GM12873 (cell line): Measurements from ENCODE around the gene WFDC5.

Source experiments
- TF ChIP-seq, protein P1 (sequence below): IDR thresholded peaks from 2 replicates; pipeline ENCODE4 v1.5.1; 2012; ENCODE audit warnings: low read depth, mild to moderate bottlenecking, moderate library complexity, low read length, control low read depth; ENCODE audit not compliant: insufficient read depth; ENCODE audit errors: missing control alignments

Gene WFDC5

DNA sequence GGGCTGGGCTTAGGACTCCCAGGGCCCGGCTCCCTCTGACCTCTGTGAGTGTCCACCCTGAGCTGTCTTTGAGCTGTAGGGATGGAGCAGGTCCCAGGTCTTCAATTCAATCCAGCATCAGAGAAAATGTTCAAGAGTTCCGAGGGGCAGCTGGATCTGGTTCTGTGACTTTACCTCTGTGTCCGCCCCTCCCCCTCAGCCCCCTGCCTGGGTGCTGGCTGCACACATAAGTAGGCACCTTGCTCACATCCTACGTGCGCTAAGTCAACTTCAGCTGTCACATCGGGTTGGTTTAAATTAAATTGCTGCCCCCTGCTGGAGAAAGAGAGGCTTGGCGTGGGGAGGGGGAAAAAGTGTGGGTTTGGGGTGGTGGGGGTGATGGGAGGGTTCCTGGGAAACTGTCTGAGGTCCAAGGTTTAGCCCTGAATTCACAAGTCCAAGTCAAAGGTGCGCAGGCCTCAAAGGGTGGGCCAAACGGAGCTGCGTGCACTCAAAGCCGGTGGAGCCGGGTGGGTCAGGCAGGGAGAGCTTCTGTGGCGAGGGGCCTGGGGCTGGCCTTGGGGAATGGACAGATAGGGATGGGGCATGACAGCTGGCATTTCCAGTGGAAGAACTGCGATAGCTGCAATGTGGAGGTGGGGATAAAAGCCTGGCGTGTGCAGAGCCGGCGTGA lies 3.0 kb downstream of the WFDC5 start:
- TF ChIP-seq, protein P1, sequence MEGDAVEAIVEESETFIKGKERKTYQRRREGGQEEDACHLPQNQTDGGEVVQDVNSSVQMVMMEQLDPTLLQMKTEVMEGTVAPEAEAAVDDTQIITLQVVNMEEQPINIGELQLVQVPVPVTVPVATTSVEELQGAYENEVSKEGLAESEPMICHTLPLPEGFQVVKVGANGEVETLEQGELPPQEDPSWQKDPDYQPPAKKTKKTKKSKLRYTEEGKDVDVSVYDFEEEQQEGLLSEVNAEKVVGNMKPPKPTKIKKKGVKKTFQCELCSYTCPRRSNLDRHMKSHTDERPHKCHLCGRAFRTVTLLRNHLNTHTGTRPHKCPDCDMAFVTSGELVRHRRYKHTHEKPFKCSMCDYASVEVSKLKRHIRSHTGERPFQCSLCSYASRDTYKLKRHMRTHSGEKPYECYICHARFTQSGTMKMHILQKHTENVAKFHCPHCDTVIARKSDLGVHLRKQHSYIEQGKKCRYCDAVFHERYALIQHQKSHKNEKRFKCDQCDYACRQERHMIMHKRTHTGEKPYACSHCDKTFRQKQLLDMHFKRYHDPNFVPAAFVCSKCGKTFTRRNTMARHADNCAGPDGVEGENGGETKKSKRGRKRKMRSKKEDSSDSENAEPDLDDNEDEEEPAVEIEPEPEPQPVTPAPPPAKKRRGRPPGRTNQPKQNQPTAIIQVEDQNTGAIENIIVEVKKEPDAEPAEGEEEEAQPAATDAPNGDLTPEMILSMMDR = peak; percentile 56

DNA sequence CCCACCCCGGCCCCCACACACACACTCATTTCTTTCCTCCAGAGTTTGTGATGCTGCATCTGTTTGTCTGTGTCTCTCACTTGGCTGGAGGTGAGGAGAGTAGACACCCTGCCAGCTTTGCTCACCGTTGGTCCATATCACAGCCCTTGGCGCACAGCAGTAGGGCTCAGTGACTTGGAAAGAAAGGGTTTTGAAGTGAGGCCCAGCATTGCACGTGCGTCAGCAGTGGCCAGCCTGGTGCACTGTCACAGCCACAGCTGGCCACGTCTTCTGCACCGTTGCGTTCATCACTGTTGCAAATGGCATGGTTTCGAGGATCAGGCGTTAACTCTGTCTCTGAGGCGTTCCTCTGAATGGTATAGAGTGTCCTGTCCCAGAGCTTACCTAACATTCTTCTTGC lies 3.7 kb downstream of the WFDC5 start:
- TF ChIP-seq, protein P1 = no peak

DNA sequence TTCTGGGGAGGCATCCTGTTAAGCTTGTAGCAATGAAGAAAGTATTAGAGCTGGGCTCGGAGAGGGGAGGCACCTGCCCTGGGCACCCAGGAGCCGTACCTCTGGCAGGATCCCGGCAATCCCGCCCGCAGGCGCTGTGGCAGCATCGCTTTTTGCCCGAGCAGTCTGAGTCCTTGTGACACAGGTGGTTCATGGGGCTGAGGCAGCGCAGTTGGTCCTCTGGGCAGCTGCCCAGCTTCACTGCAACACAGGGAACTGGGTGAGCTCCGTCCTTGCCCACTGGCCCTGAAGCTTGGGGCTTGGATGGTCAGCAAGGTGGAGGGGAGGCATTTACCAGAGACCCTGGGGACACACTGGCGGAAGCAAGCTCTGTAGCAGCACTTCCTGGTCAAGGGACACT lies 4.7 kb downstream of the WFDC5 start:
- TF ChIP-seq, protein P1 = no peak

DNA sequence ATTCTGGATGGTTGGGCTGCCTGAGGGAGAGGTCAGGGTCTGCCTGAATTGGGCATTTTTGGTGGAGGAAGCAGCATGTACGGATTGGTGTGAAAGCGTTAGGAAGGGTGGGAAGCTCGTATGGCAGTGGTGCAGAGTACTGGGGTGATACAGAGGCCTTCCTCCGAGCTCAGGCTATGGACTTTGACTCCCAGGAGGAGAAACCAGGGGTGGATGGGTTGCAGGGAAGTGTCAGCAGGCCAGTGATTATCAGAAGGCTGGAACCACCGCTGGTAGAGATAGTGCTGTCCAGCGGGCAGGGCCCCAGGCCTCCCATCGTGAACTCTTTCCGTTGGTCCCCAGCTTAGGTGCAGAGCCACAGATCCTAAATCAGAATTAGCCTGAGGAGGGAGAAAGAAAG lies 5.3 kb downstream of the WFDC5 start:
- TF ChIP-seq, protein P1 = no peak

DNA sequence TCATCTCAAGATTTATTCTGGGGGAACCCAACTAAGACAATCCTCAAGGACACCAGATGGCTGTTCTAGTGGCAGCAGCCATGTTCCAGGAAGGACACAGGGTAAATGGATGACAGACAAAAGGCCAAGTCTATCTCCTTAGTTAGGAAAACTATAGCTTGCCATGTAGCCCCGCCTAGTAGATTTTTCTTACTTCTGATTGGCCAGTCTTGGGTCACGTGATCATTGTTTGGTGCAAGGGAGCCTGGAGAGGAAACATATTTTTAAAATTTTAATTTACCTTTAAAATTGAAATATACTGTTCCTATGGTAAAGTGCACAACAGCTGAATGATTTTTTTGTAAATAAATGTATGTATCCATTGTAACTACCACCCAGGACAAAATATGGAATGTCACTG lies 9.7 kb downstream of the WFDC5 start:
- TF ChIP-seq, protein P1 = no peak

DNA sequence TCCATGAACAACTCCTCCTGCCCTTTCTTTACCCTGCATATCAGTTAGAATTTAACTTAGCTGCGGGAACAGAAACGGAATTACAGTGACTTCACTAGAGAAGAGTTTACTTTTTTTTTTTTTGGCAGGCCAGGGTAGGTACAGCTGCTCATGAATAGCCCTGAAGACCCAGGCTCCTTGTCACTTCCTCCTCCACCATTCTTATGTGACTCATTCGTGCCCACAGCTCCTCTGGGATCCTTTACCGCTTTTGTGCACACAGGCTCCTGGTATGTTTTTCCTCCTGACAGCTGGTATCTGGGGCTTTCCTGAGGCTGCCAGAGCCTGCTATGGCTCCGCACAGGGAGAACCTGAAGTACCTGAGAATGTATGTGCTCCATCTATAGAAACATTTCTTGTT lies 10.2 kb downstream of the WFDC5 start:
- TF ChIP-seq, protein P1 = no peak

DNA sequence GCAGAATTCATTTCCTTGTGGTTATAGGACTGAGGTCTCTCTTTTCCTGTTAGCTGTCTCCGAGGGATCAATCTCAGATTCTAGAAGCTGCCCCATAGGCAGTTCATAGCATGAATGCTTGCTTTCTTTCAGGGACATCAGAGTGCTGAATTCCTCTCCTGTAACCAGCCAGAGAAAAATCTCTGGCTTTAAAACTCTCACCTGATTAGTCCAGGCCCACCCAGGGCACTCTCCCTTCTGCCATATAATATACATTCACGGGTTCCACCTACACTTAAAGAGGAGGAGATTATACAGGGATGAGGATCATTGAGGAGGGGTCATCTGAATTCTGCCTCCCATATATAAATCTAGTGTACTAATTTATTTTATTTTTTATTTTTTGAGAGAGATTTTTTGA lies 11.9 kb downstream of the WFDC5 start:
- TF ChIP-seq, protein P1 = no peak
